ENCODE results near the gene ID3. TPM values are rescaled to one million over a fixed set of nuclear protein-coding genes. Genes with fewer than 3 reads are reported as not detected.

ID3 gene
- polyA plus RNA-seq, 3 donors = 1.1 to 31.1 (median 2.5) TPM

DNA sequence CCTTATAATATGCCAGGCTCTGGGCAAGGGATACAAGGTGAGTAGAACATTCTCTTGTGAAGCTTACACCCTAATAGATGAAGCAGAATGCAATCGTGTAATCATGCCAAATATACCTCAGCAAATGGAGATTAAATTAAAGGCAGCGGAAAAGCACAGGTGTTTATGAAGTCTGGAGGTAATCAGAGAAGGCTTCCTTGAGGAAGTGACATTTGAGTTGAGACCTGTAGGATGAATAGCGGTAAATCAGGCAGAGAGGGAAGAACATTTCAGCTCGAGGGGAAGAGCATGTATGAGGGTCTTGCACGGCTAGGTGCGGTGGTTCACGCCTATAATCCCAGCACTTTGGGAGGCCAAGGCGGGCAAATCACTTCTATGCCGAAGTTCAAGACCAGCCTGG, 41.7 kb downstream of the ID3 start:
- H3K4me1 ChIP-seq (ENCODE audit: control insufficient read depth in 1 of 2, insufficient read depth in 2 of 2, low read length in 2 of 2) = peaks cover 10 to 11% of the 10 kb centered on the region in 2 donors
- no peak overlapping the region for H3K4me2 ChIP-seq (replicated peaks; ENCODE audit: extremely low read depth, low read length, poor library complexity, severe bottlenecking)
- H3K27me3 ChIP-seq (ENCODE audit: control insufficient read depth in 2 of 2, insufficient read depth in 2 of 2, low read length in 2 of 2) = no peaks in the 10 kb centered on the region
- H4K20me1 ChIP-seq (ENCODE audit: insufficient read depth, low read length) = no peaks in the 10 kb centered on the region
- Mint-ChIP-seq H3K27me3 (ENCODE audit: low read depth in 3 of 3) (no peaks in the 10 kb centered on the region), H3K4me1 (peaks cover 14% of the 10 kb centered on the region), H3K4me3 (no peak overlapping the region), H3K27ac (peak overlapping the region in 1 of 7 donors; percentile 3), H3K36me3 (peaks cover 61 to 93% of the 10 kb centered on the region in 2 donors), H3K9me3 (peaks cover 0 to 2% (median 0%) of the 10 kb centered on the region in 7 donors)
- no peak overlapping the region for H3K27ac ChIP-seq (ENCODE audit: low read depth in 1 of 2, low read length in 2 of 2)
- DNase-seq = no peak
- H3K79me2 ChIP-seq (ENCODE audit: insufficient read depth, low read length) = peaks cover 32% of the 10 kb centered on the region
- no peak overlapping the region for H2AFZ ChIP-seq (ENCODE audit: insufficient read depth, low read depth, low read length, poor library complexity, severe bottlenecking)
- H3K36me3 ChIP-seq (replicated peaks in 1 of 2; ENCODE audit: control insufficient read depth in 1 of 2, insufficient read depth in 2 of 2, low read length in 2 of 2) = peaks cover 62 to 92% of the 10 kb centered on the region in 2 donors
- H3K4me3 ChIP-seq (replicated peaks in 1 of 3; ENCODE audit: low read depth in 2 of 3, low read length in 3 of 3) = no peak overlapping the region
- no peak overlapping the region for H3K9ac ChIP-seq (ENCODE audit: insufficient read depth, low read length, poor library complexity, severe bottlenecking)
- TF ChIP-seq, protein P1, sequence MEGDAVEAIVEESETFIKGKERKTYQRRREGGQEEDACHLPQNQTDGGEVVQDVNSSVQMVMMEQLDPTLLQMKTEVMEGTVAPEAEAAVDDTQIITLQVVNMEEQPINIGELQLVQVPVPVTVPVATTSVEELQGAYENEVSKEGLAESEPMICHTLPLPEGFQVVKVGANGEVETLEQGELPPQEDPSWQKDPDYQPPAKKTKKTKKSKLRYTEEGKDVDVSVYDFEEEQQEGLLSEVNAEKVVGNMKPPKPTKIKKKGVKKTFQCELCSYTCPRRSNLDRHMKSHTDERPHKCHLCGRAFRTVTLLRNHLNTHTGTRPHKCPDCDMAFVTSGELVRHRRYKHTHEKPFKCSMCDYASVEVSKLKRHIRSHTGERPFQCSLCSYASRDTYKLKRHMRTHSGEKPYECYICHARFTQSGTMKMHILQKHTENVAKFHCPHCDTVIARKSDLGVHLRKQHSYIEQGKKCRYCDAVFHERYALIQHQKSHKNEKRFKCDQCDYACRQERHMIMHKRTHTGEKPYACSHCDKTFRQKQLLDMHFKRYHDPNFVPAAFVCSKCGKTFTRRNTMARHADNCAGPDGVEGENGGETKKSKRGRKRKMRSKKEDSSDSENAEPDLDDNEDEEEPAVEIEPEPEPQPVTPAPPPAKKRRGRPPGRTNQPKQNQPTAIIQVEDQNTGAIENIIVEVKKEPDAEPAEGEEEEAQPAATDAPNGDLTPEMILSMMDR (IDR thresholded peaks at IDR 0.05) = no peak
- WGBS (ENCODE audit: insufficient coverage) = 90% methylated on average over 5 of the region's 9 CpGs
- no peaks in the 10 kb centered on the region for H3K9me3 ChIP-seq (replicated peaks in 1 of 2; ENCODE audit: control insufficient read depth in 1 of 2, insufficient read depth in 1 of 2, low read length in 2 of 2)
- intact Hi-C loops (cut with micrococcal nuclease) = no loop called here

DNA sequence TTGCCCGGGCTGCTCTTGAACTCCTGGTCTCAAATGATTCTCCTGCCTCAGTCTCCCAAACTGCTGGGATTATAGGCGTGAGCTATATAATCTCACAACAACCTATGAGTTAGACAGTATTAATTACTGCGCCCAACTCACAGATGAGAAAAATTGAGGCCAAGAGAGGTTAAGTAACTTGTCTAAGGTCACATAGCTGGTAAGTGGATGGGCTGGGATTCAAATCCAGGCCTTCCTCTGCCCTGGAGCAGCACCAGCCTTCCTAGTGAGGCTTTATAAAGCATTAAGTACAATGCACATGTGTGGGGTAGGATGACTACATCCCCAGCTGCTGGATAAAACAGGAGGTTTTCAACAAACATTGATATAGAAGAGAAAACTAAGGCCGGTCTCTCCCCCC, 43.4 kb downstream of the ID3 start:
- H3K4me1 Mint-ChIP-seq = no peaks in the 10 kb centered on the region
- H3K36me3 ChIP-seq (replicated peaks in 1 of 2; ENCODE audit: control insufficient read depth in 1 of 2, insufficient read depth in 2 of 2, low read length in 2 of 2) = peaks cover 70 to 94% of the 10 kb centered on the region in 2 donors

More for the DNA sequence above, 43.4 kb downstream of the ID3 start:
- H3K9me3 Mint-ChIP-seq = no peaks in the 10 kb centered on the region
- H3K4me2 ChIP-seq (replicated peaks; ENCODE audit: extremely low read depth, low read length, poor library complexity, severe bottlenecking) = no peak overlapping the region
- no peak overlapping the region for H3K9ac ChIP-seq (ENCODE audit: insufficient read depth, low read length, poor library complexity, severe bottlenecking)
- intact Hi-C loops (cut with micrococcal nuclease) = no loop called here
- peaks cover 19% of the 10 kb centered on the region for H3K79me2 ChIP-seq (ENCODE audit: insufficient read depth, low read length)
- peaks cover 67 to 97% of the 10 kb centered on the region in 2 donors for H3K36me3 Mint-ChIP-seq
- no peaks in the 10 kb centered on the region for H3K27me3 Mint-ChIP-seq (ENCODE audit: low read depth in 3 of 3)
- TF ChIP-seq, protein P1 (IDR thresholded peaks at IDR 0.05) = no peak
- H3K4me1 ChIP-seq (ENCODE audit: control insufficient read depth in 1 of 2, insufficient read depth in 2 of 2, low read length in 2 of 2) = no peaks in the 10 kb centered on the region
- DNase-seq = no peak
- peak overlapping the region in 2 of 7 donors; percentile 13 to 46 for H3K27ac Mint-ChIP-seq
- peak overlapping the region in 1 of 2 donors; percentile 24 for H3K27ac ChIP-seq (ENCODE audit: low read depth in 1 of 2, low read length in 2 of 2)
- H3K27me3 ChIP-seq (ENCODE audit: control insufficient read depth in 2 of 2, insufficient read depth in 2 of 2, low read length in 2 of 2) = no peaks in the 10 kb centered on the region
- WGBS (ENCODE audit: insufficient coverage) = no CpG with 5 or more reads among the region's 4 CpGs
- H3K4me3 Mint-ChIP-seq = no peak overlapping the region
- no peaks in the 10 kb centered on the region for H3K9me3 ChIP-seq (replicated peaks in 1 of 2; ENCODE audit: control insufficient read depth in 1 of 2, insufficient read depth in 1 of 2, low read length in 2 of 2)
- H3K4me3 ChIP-seq (replicated peaks in 1 of 3; ENCODE audit: low read depth in 2 of 3, low read length in 3 of 3) = no peak overlapping the region
- H2AFZ ChIP-seq (ENCODE audit: insufficient read depth, low read depth, low read length, poor library complexity, severe bottlenecking) = no peak overlapping the region
- no peaks in the 10 kb centered on the region for H4K20me1 ChIP-seq (ENCODE audit: insufficient read depth, low read length)

All from CD14-positive monocyte (primary cell).